ENCODE results near the gene LIMCH1.
"Not testable (repeated sequence)": the region's sequence is repeated elsewhere in the genome, so short reads cannot be mapped to it uniquely, and the experiment has no call there.

The LIMCH1 gene

DNA sequence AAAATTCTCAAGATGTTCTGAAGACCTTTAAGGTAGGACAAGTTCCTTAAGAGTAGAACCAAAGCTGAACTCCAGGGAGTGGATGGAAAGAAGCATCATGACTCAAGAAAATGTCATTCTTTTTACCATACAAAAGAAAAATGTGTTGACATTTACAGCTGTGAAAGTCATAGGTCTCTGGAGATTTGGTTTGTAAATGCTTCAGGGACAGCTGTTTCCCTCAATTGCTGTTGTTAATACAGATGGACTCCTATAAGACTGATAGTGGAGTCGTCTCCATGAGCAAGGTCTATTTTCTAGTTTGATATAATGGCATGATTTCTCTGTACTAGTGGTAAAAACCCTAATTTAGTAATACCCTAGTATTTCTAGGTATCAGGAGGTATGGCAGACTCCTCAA, 108.9 kb downstream of the LIMCH1 start:
- no peak for DNase-seq

GRCh38 chr4:41647383-41647782, 109.4 kb downstream of the LIMCH1 start:
- no peak for DNase-seq

DNA sequence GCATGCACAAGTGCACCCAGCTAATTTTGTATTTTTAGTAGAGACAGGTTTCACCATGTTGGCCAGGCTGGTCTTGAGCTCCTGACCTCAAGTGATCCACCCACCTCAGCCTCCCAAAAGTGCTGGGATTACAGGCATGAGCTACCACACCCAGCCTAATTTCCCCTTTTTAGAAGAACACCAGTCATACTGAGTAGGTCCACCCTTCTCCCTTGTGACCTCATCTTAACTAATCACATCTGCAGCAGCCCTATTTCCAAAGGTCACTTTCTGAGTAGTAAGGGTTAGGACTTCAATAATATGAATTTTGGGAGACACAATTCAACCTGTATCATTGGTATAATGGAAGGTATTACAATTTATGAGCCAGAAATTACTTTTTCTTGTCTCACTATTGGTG, 113.2 kb downstream of the LIMCH1 start:
- not testable (repeated sequence) for DNase-seq

DNA sequence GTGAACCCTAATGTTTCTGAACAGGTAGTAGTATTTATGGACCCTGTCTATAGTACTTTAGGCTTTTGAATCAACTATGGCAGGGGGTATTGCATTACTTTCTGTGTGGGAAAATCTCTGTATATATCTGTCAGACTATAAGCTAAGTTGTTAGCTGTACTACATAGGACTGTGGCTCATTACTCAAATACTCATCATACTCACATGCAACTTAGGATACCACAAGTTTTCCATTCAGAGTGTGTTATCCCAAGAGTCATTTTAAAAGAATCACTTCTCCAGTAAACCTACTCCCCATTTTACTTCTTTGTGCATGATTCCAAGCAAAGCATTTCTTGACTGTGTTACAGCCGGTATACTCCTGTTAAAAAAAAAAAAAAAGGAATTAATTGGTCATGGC, 115.0 kb downstream of the LIMCH1 start:
- no peak for DNase-seq

- DNase-seq: no peak
Observed at GRCh38 chr4:41653523-41653922, 115.6 kb downstream of the LIMCH1 start.

DNA sequence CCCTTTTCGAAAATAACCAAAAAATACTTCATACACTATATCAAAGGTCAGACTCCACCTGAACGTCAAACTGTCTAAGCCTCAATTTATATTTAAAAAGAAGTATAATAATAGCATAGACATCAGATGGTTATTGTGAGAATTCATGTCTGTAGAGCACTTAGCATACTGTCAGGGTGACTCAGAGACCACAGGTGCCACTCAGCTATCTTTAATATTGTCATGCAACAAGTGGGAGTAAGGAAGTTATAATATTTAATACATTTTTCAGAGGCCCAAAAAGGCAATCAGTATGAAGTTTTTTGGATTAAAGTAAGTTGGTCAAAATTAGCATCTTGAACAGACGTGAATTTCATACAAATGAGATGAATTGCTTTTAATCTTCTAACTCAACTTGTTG, 117.2 kb downstream of the LIMCH1 start:
- DNase-seq: no peak

GRCh38 chr4:41656106-41656505, 118.1 kb downstream of the LIMCH1 start:
- no peak for DNase-seq

DNA sequence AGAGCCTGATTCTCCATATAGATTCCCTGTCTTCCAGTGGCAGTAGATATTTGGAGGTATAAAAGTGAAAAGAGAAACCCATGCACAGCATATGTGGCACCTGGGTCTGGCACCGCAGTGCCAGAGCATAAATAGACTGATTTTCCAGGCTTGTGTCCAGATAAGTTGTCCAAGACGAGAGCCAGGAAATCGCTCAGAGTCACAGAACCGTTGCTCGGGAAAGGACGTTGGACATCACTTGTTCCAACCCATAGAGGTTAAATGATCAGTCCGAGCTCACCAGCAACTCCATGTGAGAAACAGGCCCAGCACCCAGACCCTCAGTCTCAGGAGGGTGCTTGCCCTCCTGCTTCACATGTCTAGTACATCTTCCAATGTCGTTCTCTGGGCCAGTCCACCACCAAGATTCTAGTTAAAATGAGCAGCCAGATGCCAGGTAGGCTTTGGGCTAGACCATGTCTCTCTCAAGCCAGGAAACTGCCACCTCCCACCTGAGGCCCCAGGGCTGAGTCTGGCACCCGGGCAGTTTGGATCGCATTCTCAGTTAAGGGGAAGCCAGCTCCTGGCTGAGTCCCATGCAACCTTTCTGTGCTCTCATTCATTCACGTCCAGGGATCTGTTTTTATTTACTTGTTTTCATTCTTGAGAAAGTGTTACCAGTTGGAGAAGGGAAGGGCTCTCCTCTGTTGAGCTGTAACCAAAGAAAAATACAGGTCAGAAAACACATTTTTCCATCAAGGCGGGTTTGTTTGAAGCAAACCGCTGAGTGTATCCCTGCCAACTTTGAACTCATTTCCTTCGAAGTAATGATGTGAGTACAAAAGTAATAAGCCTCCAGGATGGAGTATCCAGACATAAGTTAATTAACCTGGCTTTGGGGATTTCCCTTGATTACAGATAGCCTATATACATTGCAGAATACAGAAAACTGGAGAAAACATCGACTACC, 118.9 kb downstream of the LIMCH1 start:
- DNase-seq: no peak

DNA sequence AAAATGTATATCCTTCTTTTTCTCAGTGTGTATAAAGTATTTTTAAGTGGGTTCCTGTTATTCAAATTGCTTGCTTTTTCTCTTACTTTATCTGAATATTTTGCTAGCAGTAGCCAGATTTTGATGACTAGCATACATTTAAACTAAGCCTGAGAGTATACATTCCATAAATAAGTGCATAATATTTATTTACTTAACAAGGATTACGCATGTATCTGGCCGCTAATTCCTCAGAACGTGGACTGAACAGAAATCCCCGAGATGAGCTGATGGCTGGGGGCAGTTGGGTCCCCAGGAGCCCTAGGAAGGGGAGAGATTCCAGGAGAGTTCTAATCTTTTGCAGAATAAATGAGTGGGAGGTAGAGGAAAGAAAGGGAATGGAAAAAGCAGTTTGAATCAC, 119.6 kb downstream of the LIMCH1 start:
- DNase-seq: no peak

DNA sequence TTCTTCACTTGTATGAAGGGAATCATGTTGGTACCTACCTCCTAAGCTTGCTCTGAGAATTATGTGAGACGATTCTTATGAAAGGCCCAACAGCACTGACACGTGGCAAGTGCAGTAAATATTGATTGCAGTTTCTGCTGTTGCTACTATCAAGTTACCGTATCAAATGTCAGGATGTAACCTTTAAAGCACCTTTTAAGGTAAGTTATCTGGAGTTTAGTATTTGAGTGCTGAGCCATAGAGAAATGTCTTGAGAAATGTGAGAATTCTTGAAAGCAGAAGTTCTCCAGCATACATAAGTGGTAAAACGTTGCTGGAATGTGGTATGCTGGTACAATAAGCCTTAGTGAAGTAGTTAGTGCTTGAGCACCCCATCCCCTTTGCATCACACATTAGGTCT, 120.2 kb downstream of the LIMCH1 start:
- DNase-seq: peak in 1 of 3 experiments; percentile 31

DNA sequence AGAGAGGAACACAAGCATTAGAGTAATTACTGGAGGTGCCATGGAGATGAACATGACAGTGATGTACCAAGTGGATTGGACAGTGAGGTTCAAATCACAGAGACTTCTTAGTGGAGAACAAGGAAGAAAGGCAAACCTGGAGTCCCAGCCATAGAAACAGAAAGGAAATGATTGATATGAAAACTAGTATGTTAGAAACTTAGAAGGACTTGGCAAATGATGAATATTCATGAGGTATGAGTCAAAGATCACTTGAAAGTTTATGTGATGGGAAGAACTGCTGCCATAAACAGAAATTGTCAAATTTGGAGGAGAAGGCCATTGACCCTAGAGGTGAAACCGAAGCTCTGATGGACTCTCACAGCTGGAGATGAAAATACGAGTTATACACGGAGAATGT, 122.4 kb downstream of the LIMCH1 start:
- DNase-seq: no peak

DNA sequence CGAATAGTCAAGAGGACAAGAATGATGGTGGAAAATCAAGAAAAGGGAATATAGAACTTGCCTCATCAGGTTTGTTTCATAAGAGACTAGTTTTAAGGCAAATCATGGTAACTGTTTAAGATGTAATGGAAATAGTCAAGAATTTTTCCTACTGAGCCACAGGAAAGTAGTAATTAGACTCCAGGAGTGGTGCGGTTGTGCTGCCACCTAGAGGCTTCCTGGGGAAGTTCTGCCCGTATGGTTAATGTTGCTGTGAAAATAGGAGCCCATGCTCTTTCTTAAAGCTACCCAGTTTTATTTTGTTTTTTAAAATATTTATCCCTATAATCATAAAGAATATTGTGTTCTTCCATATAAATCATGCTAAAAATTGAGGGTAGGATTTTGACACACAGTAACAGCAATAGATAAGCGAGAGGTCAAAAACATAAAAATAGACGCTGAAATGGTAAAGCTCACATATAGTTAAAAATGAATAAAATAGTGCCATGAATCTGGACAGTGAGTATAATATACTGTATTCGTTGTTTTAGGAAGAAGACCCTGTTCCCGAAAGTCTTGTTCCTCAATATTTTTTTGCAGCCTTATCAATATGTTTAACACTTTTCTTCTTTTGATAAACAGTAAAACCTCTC, 123.6 kb downstream of the LIMCH1 start:
- DNase-seq: peak; percentile 21 to 78 (median 71)

- no peak for DNase-seq
Observed at GRCh38 chr4:41665636-41666207, 127.8 kb downstream of the LIMCH1 start.

- no peak for DNase-seq
Observed at GRCh38 chr4:41668024-41668423, 130.1 kb downstream of the LIMCH1 start.

- DNase-seq: peak in 1 of 3 experiments; percentile 17
Observed at GRCh38 chr4:41670530-41670929, 132.6 kb downstream of the LIMCH1 start.

DNA sequence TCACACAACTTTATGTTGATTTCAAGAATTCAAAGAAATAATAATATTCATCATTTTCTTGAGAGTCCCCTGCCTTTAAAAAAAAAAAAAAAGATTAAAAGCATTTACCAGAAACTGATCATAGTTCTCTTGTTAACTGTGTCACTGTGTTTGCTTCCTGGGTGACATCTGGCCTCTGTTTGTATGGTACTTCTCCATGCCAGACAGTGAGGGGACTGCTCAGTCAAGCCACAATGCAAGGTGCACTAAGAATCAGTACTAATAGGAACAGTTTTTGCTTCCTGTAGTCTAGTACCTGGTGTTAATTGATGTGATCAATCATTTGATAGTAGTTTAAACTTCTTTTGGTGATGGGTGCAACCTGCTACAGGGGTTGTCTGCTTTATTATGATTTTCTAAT, 133.0 kb downstream of the LIMCH1 start:
- DNase-seq: no peak

DNA sequence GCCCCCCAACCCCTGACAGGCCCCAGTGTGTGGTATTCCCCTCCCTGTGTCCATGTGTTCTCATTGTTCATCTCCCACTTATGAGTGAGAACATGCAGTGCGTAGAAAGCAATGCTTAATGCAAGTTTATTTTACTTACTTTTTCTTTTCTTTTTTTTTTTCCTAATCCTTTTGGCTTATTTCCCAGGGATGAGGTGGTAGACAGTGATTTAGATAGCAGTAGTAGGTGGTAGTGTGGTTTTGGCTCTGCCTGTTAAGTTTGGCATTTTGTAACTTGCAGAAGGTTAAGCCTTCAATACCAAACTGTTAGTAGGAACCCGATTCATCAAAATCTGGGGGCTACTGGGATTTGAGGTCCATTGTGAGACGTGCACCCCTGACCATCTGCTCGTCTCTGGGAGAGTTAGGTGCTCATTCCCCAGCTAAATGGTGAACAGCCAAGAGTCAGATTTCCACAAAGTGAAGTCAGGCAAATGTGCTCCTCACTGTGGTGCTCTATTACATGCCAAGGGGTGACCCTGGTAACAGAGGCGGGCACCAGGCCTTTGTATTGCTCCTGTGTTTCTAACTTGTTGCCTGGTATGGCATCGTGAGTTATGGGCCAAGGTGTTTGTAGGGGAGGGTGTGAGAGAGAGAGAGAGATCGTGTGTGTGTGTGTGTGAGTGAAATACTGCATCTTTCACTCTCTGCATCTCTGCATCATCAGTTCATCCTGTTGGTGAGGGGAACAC, 140.3 kb downstream of the LIMCH1 start:
- no peak for DNase-seq

DNA sequence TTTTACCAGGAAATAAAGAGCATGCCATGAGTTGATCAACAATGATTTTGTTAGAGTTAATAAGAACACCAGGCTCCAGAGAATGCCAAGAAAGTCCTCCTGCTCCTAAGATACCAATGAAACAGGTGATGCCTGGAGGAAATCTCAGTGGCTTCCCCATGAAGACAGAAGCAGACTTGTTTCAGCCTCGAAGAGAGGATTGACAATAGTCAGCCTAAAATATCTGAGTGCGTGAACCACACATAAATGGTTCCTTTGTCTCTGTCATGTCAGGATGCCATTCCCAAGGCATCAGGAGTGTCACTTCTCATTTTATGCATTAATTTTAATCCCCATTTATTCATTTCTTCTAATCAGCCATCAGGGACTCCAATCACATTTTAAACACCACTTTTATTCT, 141.0 kb downstream of the LIMCH1 start:
- no peak for DNase-seq

DNA sequence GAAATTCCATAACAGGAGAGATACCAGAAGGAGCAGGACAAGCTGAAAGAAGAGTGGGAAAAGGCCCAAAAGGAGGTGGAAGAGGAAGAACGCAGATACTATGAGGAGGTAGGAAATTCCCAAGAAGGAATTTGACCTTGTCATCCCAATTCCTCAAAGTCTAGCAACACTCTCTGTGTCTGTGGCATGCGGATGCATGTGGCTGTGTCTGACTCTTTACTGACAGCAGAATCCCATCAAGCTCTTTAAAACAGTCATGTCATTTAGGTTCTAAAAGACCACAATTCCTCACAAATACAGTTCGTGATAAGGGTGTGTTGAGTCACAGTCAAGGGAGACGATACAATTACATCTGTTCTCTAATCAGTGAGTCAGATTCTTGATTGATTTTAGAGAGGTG, 142.0 kb downstream of the LIMCH1 start:
- no peak for DNase-seq

DNA sequence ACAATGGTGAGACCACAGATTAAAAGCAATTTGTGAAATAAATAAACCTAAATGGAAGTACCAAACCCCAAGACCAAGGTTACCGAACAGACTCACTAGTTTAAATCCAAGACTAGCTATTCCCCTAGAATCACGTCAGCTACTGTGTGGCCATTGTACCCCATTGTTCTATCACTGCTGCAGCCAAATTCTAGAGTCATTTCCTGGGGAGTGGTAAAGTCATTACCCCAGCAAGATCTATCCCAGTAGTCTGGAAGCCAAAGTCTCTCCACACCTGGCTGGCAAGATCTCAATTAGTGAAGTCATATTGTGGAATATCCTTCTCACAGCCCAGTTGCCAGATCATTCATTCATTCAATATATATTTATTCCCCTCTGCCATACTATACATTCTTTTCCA, 143.1 kb downstream of the LIMCH1 start:
- no peak for DNase-seq

- no peak for DNase-seq
Observed at GRCh38 chr4:41683326-41683725, 145.4 kb downstream of the LIMCH1 start.

DNA sequence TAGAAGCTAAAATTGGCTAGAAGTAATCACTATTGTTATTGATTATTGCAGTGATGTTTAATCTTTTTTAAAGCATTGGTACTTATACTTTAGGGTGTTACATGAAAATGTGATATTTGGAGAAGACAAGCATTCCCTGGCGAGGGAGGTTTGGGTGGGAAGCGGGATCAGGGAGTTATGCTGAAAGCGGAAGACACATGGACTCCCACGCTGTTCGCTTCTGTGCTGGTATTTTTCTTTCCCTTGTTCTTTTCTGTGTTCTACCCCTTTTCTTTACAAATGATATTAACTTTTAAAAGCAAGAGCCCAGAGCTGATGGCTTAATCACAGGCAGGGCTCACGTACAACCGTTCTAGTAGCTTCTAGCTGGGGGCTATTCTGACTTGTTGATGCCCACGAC, 148.9 kb downstream of the LIMCH1 start:
- DNase-seq: no peak

DNA sequence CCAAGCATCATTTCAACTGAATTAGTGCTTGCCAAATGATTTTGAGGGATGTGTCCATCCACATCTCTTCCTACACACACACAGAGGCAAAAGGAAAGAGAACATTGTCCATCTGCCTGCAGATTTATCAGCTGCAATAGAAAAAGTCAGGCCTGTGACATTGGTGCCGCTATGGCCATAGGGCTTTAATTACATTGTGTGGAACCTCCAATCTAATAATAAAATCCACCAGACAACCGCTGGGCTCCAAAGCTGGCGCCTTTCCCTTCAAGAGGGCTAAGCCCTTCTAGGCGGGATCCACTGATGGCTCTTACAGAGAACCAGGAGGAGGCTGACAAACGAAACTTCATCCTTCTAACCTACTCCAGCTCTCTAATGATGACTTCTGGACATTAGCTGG, 150.0 kb downstream of the LIMCH1 start:
- no peak for DNase-seq

Data from NCI-H1417 (cell line).